Caco-2 (cell line): ENCODE data around the gene ZNF483. TPM values are rescaled to one million over a fixed set of nuclear protein-coding genes. Genes with fewer than 3 reads are reported as not detected.

Experiments used
- BruUV-seq: library from RNA; stranded (reverse); fragments of 400-500 nt; replicated peaks from 2 replicates; lab custom pipeline; 2021; lab: Mats Ljungman, UMichigan
- CTCF ChIA-PET: fragments of 300-600 bp; sonication (Branson Sonifier 250); formaldehyde crosslinking; loops from one replicate; lab custom pipeline; 2022; ENCODE audit warnings: antibody characterized with exemption; lab: Charles Lee
- POLR2A ChIA-PET: fragments of 300-600 bp; sonication (Branson Sonifier 250); formaldehyde crosslinking; loops from one replicate; lab custom pipeline; 2022; ENCODE audit warnings: antibody characterized with exemption; lab: Charles Lee
- DNase-seq, 2 experiments: peaks; one replicate each; pipeline versions ENCODE4 v3.0.0 to v3.0.0-alpha.2; 2020 to 2022
- H3K27me3 ChIP-seq: replicated peaks from 2 replicates; pipeline ENCODE4 v1.6.0; 2011; ENCODE audit warnings: low read length; ENCODE audit not compliant: control insufficient read depth, insufficient read depth
- H3K36me3 ChIP-seq: 2 replicates; pipeline ENCODE4 v1.5.1; 2011; ENCODE audit warnings: low read length; ENCODE audit not compliant: control insufficient read depth, insufficient read depth
- H3K4me1 ChIP-seq: fragments of 250-450 bp; sonication (Bioruptor Pico); 2 replicates; pipeline ENCODE4 v1.5.1; 2020; ENCODE audit warnings: mild to moderate bottlenecking
- H3K4me3 ChIP-seq: 2 replicates; pipeline ENCODE4 v1.5.1; 2011; ENCODE audit warnings: low read depth, mild to moderate bottlenecking, control low read depth, low read length
- H3K9me3 ChIP-seq: fragments of 250-450 bp; sonication (Bioruptor Pico); 2 replicates; pipeline ENCODE4 v1.5.1; 2020; ENCODE audit warnings: mild to moderate bottlenecking, moderate library complexity
- H3K27ac Mint-ChIP-seq: one replicate; pipeline ENCODE4 v1.8.0; 2022; ENCODE audit warnings: mixed read lengths; ENCODE audit not compliant: unreplicated experiment
- H3K27me3 Mint-ChIP-seq: one replicate; pipeline ENCODE4 v1.8.0; 2022; ENCODE audit warnings: mixed read lengths; ENCODE audit not compliant: insufficient read depth, unreplicated experiment
- H3K36me3 Mint-ChIP-seq: one replicate; pipeline ENCODE4 v1.8.0; 2022; ENCODE audit warnings: mild to moderate bottlenecking, mixed read lengths; ENCODE audit not compliant: insufficient read depth, unreplicated experiment
- H3K4me1 Mint-ChIP-seq: one replicate; pipeline ENCODE4 v1.8.0; 2022; ENCODE audit warnings: low read depth, mixed read lengths; ENCODE audit not compliant: unreplicated experiment
- H3K4me3 Mint-ChIP-seq: one replicate; pipeline ENCODE4 v1.8.0; 2022; ENCODE audit warnings: mild to moderate bottlenecking, moderate library complexity, mixed read lengths; ENCODE audit not compliant: unreplicated experiment
- H3K9me3 Mint-ChIP-seq: one replicate; pipeline ENCODE4 v1.8.0; 2022; ENCODE audit warnings: mixed read lengths; ENCODE audit not compliant: unreplicated experiment
- CTCF ChIP-seq, 2 experiments: fragments of 200-600 bp in 1 of 2; IDR thresholded peaks; 1 replicate in 1 of 2; 2 replicates in 1 of 2; pipeline versions ENCODE4 v1.5.1 to v1.8.0; 2011 to 2022; ENCODE audit warnings: antibody characterized with exemption in 1 of 2, control low read depth in 1 of 2, inconsistent platforms in 1 of 2, low read depth in 1 of 2, low read length in 1 of 2, mild to moderate bottlenecking in 1 of 2, moderate library complexity in 1 of 2; ENCODE audit not compliant: insufficient read depth in 1 of 2, severe bottlenecking in 1 of 2, unreplicated experiment in 1 of 2
- intact Hi-C: fragments of 100-400 bp; cut with micrococcal nuclease; formaldehyde crosslinking; loops from one replicate; pipeline ENCODE4 v1.10.0; 2022; ENCODE audit not compliant: unreplicated experiment
- total RNA-seq: library from RNA; stranded (reverse); gene quantifications from 2 replicates; pipeline ENCODE4 v1.2.3, GENCODE V29; 2022

The ZNF483 gene
- total RNA-seq, 1 experiment from 2014 or later = not detected

GRCh38 chr9:111527347-111527746, 2.4 kb downstream of the ZNF483 start:
- Histone ChIP-seq H3K9me3 (peaks cover 4% of the 10 kb centered on the region; the same call in 1 of the 2 replicates), H3K4me1 (no peaks in the 10 kb centered on the region), H3K4me3 (no peak overlapping the region), H3K27me3 (no peaks in the 10 kb centered on the region), H3K36me3 (no peaks in the 10 kb centered on the region)
- Mint-ChIP-seq H3K9me3 (peaks cover 11% of the 10 kb centered on the region), H3K4me3 (no peak overlapping the region), H3K27me3 (no peaks in the 10 kb centered on the region), H3K36me3 (no peaks in the 10 kb centered on the region), H3K4me1 (no peaks in the 10 kb centered on the region), H3K27ac (no peak overlapping the region)
- TF ChIP-seq CTCF (IDR thresholded peaks at IDR 0.05; ENCODE audit: insufficient read depth in 1 of 2, low read depth in 1 of 2, low read length in 1 of 2, severe bottlenecking in 1 of 2, unreplicated experiment in 1 of 2) = no peak
- no TSS peak for BruUV-seq
- CTCF ChIA-PET = no interaction called here
- POLR2A ChIA-PET = no interaction called here
- intact Hi-C loops = no loop called here
- DNase-seq = no peak

- TF ChIP-seq CTCF (IDR thresholded peaks at IDR 0.05; ENCODE audit: insufficient read depth in 1 of 2, low read depth in 1 of 2, low read length in 1 of 2, severe bottlenecking in 1 of 2, unreplicated experiment in 1 of 2) = no peak
- no peak overlapping the region for H3K4me3 Mint-ChIP-seq
- ChIA-PET CTCF (no interaction called here), POLR2A (interaction anchor here (0.5 kb wide), 1 partner anchor 47 kb away, joined by 4 read pairs; no protein-coding TSS in a partner anchor)
- intact Hi-C loops = no loop called here
- H3K9me3 Mint-ChIP-seq = peaks cover 5% of the 10 kb centered on the region
- Histone ChIP-seq H3K36me3 (no peaks in the 10 kb centered on the region), H3K9me3 (peaks cover 4% of the 10 kb centered on the region; the same call in 1 of the 2 replicates), H3K4me1 (no peaks in the 10 kb centered on the region), H3K4me3 (no peak overlapping the region), H3K27me3 (no peaks in the 10 kb centered on the region)
- BruUV-seq = no TSS peak
- H3K4me1 Mint-ChIP-seq = no peaks in the 10 kb centered on the region
- no peak overlapping the region for H3K27ac Mint-ChIP-seq
- no peak for DNase-seq
- H3K27me3 Mint-ChIP-seq = no peaks in the 10 kb centered on the region
- no peaks in the 10 kb centered on the region for H3K36me3 Mint-ChIP-seq
These were observed 4.8 kb downstream of the ZNF483 start for GRCh38 chr9:111529787-111530186.

GRCh38 chr9:111531716-111532115, 6.7 kb downstream of the ZNF483 start:
- BruUV-seq = no TSS peak
- Mint-ChIP-seq H3K4me3 (no peak overlapping the region), H3K27ac (no peak overlapping the region), H3K4me1 (no peaks in the 10 kb centered on the region), H3K9me3 (peaks cover 6% of the 10 kb centered on the region), H3K36me3 (no peaks in the 10 kb centered on the region), H3K27me3 (no peaks in the 10 kb centered on the region)
- ChIA-PET POLR2A (no interaction called here), CTCF (no interaction called here)
- H3K36me3 ChIP-seq = no peaks in the 10 kb centered on the region
- TF ChIP-seq CTCF (IDR thresholded peaks at IDR 0.05; ENCODE audit: insufficient read depth in 1 of 2, low read depth in 1 of 2, low read length in 1 of 2, severe bottlenecking in 1 of 2, unreplicated experiment in 1 of 2) = no peak
- intact Hi-C loops = no loop called here
- DNase-seq = no peak
- H3K4me3 ChIP-seq = no peak overlapping the region
- no peaks in the 10 kb centered on the region for H3K4me1 ChIP-seq
- H3K9me3 ChIP-seq = peaks cover 4% of the 10 kb centered on the region; the same call in 1 of the 2 replicates
- H3K27me3 ChIP-seq = no peaks in the 10 kb centered on the region
